Measurements from ENCODE around the gene CCDC88C.

CCDC88C gene

DNA sequence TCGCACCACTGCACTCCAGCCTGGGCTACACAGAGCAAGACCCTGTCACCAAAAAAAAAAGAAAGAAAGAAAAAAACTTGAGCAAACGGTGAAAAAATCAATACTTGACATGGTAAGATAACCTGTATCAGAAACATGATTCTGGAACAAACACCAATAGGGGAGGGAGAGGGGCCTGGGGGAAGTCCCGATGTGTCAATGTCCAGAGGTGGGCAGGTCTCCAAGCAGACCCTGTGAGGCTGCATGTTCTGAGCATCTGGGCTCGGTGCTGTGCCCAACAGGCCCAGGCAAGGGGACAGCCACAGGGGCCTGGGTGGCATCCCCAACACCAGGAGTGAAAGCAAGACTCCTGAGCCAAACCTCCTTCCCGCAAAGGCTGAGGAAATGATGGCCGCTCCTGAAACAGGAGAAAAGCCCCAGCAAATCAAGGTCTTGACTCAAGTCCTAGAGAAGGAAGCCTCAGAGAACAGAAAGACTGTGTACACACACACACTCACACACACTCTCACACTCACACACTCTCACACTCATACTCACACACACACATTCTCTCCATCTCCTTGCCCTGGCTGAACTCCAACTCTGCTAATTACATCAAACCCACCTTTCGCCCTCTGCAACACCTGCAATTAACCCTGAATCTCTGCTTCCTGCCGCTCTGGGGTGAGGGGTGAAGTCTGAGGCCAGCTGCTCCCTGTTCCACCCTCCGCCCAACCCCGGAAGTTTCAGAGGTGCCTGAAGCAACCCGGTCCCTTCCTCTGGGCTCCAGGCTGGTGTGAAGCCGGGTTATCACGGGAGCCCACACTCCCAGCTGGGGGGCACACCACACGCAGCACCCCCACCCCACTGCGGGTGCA is 20.4 kb downstream of the CCDC88C start:
- DNase-seq (ENCODE audit: low spot score) = no peak

DNA sequence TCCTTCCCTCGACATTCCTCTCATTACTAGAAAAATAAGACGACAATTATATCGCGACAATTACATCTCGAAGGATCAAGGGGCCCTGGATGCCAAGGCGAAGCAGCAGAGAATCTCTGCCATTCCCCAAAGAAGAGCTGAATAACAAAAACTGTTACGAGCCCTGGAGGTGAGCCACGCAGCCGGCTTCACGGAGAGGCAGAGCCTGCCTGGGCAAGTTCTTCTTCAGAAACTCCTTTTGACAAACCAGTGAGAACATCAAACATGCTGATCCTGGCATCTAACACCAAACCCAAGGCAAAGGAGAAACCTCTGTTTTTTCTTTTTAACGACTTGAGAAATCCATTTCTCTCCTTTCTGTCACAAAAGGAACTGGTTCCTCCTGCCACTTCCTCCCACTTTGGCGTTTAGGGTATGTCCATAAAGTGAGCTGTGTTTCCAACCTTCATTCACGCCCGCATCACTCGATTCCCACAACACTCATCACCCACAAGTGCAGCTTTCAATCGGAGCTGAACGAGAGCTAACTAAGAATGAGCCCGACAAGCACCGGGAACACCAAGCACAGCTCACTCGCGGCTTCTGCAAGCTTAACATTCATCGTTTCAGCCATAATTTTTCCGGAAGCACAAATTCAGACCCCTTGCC is 21.5 kb downstream of the CCDC88C start:
- DNase-seq (ENCODE audit: low spot score) = no peak

DNA sequence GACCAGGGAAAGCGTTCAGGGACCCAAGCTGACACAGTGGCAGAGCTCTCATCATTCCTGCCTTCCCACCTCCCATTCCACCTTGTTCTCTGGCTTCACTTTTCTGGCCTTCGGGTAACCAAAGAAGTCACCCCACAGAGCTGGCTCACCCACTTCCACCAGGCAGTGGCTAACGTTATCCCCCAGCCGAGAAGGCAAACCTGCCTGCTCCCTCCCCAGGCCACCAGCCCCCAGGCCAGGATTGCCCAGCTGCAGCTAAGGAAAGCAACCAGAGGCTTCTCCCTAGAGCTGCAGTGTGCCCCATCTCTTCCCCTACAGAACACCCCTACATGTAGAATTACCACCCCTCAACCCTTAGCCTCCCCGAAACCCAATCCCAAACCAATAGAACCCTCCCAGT is 22.2 kb downstream of the CCDC88C start:
- DNase-seq (ENCODE audit: low spot score) = no peak

DNA sequence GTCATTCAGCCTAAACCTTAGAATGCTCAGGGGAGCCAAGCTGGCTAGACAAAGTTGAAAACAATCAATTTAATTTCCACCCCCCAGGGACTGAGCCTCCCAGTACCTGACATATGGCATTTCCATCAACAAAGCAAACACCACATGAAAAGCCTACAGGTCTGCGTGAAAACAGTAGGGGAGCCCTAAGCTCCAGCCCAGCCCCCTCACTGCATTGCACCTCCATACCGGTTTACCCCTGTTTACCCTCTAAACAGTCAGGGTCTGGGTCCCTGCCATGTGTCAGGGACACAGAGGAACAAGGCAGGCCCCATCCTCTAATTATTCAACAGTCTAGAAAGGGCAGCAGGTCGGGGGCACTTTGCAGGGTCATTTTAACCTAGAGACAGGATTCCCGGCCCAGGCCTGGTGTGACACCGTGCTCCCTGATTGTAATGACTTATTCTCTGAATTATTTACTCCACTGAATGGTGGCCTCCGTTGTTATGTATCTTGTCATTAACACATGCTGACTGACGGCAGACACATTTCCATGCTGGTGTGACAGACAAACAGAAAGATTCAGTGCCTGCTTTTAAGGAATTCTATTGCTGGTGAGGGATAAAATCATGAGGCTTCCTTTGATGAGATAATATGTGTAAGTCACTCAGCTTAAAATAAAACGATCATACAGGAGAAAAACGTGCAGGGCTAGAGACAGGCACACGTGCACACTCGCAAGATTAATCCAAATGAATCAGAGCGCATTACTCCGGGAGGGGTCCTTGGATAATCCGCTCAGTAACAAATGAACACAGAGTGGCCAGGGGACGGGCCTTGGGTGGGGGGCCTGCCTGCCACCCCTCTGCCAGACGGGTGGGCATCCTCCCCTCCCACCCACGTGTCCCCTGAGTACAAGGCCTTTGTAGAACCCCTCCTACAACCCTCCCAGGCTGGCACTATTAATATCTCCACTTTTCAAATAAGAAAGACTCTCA is 23.2 kb downstream of the CCDC88C start:
- no peak for DNase-seq (ENCODE audit: low spot score)

- DNase-seq (ENCODE audit: low spot score) = no peak
Observed at GRCh38 chr14:91392623-91393303, 24.9 kb downstream of the CCDC88C start.

DNA sequence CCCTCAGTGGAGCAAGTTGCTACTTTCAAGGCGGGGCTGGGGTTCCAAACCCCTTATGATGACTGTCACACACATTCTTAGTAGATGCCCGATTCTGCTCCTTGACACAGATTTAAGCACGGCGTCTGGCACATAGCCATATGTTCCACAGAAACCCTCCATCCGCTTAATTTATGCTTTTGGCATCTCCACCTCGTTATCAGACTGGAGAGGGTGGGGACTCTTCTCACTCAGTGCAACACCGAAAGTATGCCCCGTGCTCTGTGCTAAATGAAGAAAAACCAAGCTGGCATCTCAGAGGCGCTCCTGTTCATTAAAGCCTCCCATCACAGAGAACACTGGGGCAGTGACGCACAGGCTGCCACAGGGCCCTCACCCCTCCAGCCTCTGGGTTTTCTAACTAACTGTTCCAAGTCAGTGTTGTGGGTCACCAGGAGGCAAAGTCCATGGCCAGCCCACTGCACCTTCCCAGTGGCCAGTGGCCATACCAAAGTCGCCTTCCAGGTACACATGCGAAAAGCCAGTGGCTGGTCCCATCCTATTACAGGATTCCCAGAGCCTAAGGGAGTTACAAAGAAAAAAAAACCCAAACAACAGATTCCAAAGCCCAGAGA is 27.3 kb downstream of the CCDC88C start:
- no peak for DNase-seq (ENCODE audit: low spot score)

DNA sequence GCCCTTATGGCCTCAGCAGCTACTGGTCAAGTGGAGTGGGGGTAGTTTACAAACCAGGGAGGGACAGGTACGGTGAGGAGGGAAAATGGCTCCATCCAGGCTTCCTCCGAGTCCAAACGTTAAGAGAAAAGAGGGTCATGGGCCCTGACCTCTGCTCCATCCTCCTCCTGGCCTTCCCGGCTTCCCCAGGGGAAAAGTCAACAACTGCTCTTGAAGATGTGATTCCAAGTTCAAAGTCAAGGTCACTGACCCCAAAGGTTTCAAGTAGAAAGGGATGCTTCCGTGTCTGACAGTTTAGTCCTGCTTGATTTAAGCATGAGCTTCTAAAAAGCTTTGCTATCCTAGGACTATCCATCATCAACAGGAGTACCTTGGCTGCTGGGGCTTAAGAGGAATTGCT is 28.5 kb downstream of the CCDC88C start:
- no peak for DNase-seq (ENCODE audit: low spot score)

GRCh38 chr14:91388551-91388975 is 29.1 kb downstream of the CCDC88C start:
- DNase-seq (ENCODE audit: low spot score) = no peak

- DNase-seq (ENCODE audit: low spot score) = no peak
Observed at GRCh38 chr14:91387951-91388381, 29.7 kb downstream of the CCDC88C start.

GRCh38 chr14:91387169-91387835 is 30.3 kb downstream of the CCDC88C start:
- DNase-seq (ENCODE audit: low spot score) = peak; percentile 52

DNA sequence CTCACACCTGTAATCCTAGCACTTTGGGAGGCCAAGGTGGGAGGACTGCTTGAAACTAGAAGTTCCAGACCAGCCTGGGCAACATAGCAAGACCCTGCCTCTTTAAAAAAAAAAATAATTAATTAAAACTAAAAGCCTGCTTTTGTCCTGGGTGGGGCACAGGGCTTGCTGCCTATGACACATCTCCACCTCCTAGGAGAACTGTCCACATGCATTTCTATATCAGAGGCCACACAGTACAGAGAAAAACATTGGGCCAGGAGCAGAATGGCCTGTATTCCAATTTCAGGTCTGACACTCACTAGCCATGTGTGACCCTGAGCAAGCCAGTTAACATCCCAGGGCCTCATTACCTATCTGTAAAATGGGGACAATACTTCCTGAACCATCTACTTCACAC is 31.9 kb downstream of the CCDC88C start:
- DNase-seq (ENCODE audit: low spot score) = no peak

GRCh38 chr14:91385224-91385623 is 32.4 kb downstream of the CCDC88C start:
- DNase-seq (ENCODE audit: low spot score) = no peak

GRCh38 chr14:91383439-91383838 is 34.2 kb downstream of the CCDC88C start:
- no peak for DNase-seq (ENCODE audit: low spot score)

DNA sequence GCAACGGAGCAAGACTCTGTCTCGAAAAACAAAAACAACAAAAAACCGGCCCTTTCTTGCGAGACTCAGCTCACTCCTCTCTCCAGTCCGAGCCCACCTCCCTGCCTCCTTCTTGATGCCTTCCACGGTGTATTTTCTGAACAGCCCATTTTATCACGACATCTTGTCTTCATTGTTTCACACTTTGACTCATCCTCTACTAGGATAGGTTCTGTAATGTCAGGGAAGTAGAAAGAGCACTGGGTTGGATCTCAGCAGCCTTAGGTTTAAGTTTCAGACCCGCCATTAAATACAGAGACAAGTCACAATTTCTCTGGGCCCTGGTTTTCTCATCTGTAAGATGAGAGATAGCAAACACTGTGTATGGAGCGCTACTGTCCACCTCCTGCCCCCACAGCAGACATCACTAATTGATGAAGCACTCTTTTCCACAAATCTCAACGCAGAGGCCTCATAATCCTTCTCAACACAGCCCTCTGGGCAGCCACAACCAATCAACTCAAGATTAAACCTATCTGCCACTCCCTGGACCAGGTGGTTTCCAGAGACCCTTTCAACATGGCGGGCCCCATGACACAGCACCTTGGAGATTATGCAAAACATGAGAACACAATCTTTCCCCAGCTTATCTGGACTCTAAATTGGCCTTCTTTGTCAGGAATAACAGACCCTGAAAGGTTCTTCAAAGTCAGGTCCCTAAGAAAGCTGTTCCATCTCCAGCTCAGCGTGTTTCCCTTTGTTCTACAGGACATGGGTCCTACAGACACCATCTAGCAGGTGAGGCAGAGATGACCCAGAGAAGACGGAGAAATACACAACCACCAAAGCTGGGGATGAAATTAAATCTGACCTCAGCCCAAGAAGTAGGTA is 35.6 kb downstream of the CCDC88C start:
- DNase-seq (ENCODE audit: low spot score) = no peak

- no peak for DNase-seq (ENCODE audit: low spot score)
Observed at GRCh38 chr14:91380610-91381371, 36.8 kb downstream of the CCDC88C start.

GRCh38 chr14:91380123-91380522 is 37.5 kb downstream of the CCDC88C start:
- DNase-seq (ENCODE audit: low spot score) = no peak

GRCh38 chr14:91379579-91379932 is 38.1 kb downstream of the CCDC88C start:
- DNase-seq (ENCODE audit: low spot score) = no peak

- DNase-seq (ENCODE audit: low spot score) = no peak
Observed at GRCh38 chr14:91378930-91379578, 38.6 kb downstream of the CCDC88C start.

All from AG20443 (cell line).